ENCODE results near the gene STK40.

STK40 gene, protein sequence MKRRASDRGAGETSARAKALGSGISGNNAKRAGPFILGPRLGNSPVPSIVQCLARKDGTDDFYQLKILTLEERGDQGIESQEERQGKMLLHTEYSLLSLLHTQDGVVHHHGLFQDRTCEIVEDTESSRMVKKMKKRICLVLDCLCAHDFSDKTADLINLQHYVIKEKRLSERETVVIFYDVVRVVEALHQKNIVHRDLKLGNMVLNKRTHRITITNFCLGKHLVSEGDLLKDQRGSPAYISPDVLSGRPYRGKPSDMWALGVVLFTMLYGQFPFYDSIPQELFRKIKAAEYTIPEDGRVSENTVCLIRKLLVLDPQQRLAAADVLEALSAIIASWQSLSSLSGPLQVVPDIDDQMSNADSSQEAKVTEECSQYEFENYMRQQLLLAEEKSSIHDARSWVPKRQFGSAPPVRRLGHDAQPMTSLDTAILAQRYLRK

GRCh38 chr1:36385410-36386264 lies at the start of gene STK40:
Gene STK40 (minus strand): TSS chr1:36385924. CDS start chr1:36361332, 24,592 bp downstream.
- peaks cover 14% of the 10 kb centered on the region for H3K4me1 ChIP-seq
- no peaks in the 10 kb centered on the region for H3K9me3 ChIP-seq (ENCODE audit: control insufficient read depth, low read length)
- peak within 1 kb of the TSS; percentile 43 for H3K9ac ChIP-seq
- peak within 1 kb of the TSS; percentile 96 for H3K27ac ChIP-seq
- TF ChIP-seq, protein P1, sequence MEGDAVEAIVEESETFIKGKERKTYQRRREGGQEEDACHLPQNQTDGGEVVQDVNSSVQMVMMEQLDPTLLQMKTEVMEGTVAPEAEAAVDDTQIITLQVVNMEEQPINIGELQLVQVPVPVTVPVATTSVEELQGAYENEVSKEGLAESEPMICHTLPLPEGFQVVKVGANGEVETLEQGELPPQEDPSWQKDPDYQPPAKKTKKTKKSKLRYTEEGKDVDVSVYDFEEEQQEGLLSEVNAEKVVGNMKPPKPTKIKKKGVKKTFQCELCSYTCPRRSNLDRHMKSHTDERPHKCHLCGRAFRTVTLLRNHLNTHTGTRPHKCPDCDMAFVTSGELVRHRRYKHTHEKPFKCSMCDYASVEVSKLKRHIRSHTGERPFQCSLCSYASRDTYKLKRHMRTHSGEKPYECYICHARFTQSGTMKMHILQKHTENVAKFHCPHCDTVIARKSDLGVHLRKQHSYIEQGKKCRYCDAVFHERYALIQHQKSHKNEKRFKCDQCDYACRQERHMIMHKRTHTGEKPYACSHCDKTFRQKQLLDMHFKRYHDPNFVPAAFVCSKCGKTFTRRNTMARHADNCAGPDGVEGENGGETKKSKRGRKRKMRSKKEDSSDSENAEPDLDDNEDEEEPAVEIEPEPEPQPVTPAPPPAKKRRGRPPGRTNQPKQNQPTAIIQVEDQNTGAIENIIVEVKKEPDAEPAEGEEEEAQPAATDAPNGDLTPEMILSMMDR (IDR thresholded peaks at IDR 0.05): no peak
- H3K27me3 ChIP-seq (ENCODE audit: control insufficient read depth, insufficient read depth, low read length): no peaks in the 10 kb centered on the region
- peak within 1 kb of the TSS; percentile 99 for H3K4me2 ChIP-seq (ENCODE audit: low read length)
- H3K36me3 ChIP-seq (ENCODE audit: control insufficient read depth, insufficient read depth, low read length): no peaks in the 10 kb centered on the region
- peak within 1 kb of the TSS; percentile 84 for H3K4me3 ChIP-seq (ENCODE audit: low read depth, low read length)
- H3K79me2 ChIP-seq: peaks cover 13% of the 10 kb centered on the region
- H2AFZ ChIP-seq: peak within 1 kb of the TSS; percentile 86

DNA sequence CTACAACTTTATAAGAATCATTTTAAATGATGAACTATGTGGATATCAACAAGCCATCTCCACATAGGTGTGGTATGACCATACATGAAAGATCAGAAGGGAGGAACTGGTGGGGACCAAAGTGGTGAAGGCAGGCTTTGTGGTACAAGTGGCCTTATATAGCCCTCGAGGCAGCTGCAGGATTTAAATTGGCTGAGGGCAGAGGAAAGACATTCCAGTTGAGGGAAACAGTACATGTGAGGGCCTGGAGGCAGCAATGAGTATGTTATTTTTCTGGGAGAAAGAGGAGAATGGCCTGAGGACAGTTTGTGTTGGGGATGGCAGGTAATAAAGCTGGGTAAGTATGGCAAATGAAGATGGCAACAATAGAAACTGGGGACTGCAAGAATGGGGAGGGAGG lies 47.4 kb upstream of the STK40 start:
- Histone ChIP-seq H3K4me3 (ENCODE audit: low read depth, low read length) (no peak overlapping the region), H2AFZ (no peak overlapping the region), H3K9me3 (ENCODE audit: control insufficient read depth, low read length) (no peaks in the 10 kb centered on the region), H3K27ac (no peak overlapping the region), H3K4me1 (no peaks in the 10 kb centered on the region), H3K79me2 (no peaks in the 10 kb centered on the region), H3K36me3 (ENCODE audit: control insufficient read depth, insufficient read depth, low read length) (no peaks in the 10 kb centered on the region), H3K27me3 (ENCODE audit: control insufficient read depth, insufficient read depth, low read length) (no peaks in the 10 kb centered on the region), H3K4me2 (ENCODE audit: low read length) (no peak overlapping the region), H3K9ac (no peak overlapping the region)
- TF ChIP-seq, protein P1 (IDR thresholded peaks at IDR 0.05): no peak

DNA sequence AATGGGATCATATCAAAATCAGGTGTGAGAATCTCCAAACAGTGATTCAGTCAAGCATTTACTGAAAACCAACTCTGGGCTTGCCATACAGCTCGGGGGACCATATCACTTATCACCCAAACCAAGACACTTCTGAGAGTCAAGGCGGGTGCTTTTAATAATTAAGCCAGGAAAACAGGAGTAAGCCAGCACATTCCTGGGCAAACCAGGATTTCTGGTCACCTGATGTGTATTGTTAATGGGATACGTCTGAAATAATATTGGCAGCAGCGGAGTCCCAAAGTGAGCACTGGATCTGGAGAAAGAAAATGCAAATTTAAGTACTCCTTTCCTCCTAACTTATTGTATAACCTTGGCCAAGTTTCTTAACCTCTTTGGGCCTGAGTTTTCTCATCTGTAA lies 46.9 kb upstream of the STK40 start:
- H3K36me3 ChIP-seq (ENCODE audit: control insufficient read depth, insufficient read depth, low read length): no peaks in the 10 kb centered on the region

GRCh38 chr1:36425791-36426190 lies 40.1 kb upstream of the STK40 start:
- TF ChIP-seq, protein P1 (IDR thresholded peaks at IDR 0.05): no peak

More for the DNA sequence above, 46.9 kb upstream of the STK40 start:
- H3K4me2 ChIP-seq (ENCODE audit: low read length): no peak overlapping the region
- no peak overlapping the region for H3K27ac ChIP-seq
- H3K27me3 ChIP-seq (ENCODE audit: control insufficient read depth, insufficient read depth, low read length): no peaks in the 10 kb centered on the region
- no peak overlapping the region for H2AFZ ChIP-seq
- H3K79me2 ChIP-seq: no peaks in the 10 kb centered on the region
- H3K4me1 ChIP-seq: no peaks in the 10 kb centered on the region
- no peak overlapping the region for H3K4me3 ChIP-seq (ENCODE audit: low read depth, low read length)
- no peak overlapping the region for H3K9ac ChIP-seq
- no peaks in the 10 kb centered on the region for H3K9me3 ChIP-seq (ENCODE audit: control insufficient read depth, low read length)
- TF ChIP-seq, protein P1 (IDR thresholded peaks at IDR 0.05): no peak

More at GRCh38 chr1:36425791-36426190, 40.1 kb upstream of the STK40 start:
- no peaks in the 10 kb centered on the region for H3K9me3 ChIP-seq (ENCODE audit: control insufficient read depth, low read length)
- H2AFZ ChIP-seq: no peak overlapping the region
- no peak overlapping the region for H3K4me3 ChIP-seq (ENCODE audit: low read depth, low read length)
- no peaks in the 10 kb centered on the region for H3K27me3 ChIP-seq (ENCODE audit: control insufficient read depth, insufficient read depth, low read length)
- no peaks in the 10 kb centered on the region for H3K79me2 ChIP-seq
- no peaks in the 10 kb centered on the region for H3K4me1 ChIP-seq
- H3K9ac ChIP-seq: no peak overlapping the region
- H3K36me3 ChIP-seq (ENCODE audit: control insufficient read depth, insufficient read depth, low read length): no peaks in the 10 kb centered on the region
- no peak overlapping the region for H3K4me2 ChIP-seq (ENCODE audit: low read length)
- H3K27ac ChIP-seq: no peak overlapping the region
